MCF 10A (cell line): ENCODE results near the gene GP5. TPM values are rescaled to one million over a fixed set of nuclear protein-coding genes. Genes with fewer than 3 reads are reported as not detected.
A peak's percentile ranks its signal among the peaks of the same experiment; 100 is the strongest.

Experiments used
- BruUV-seq: library from RNA; stranded (reverse); fragments of 400-500 nt; replicated peaks from 2 replicates; lab custom pipeline; 2021; lab: Mats Ljungman, UMichigan
- CTCF ChIA-PET: fragments of 300-600 bp; sonication (Branson Sonifier 250); formaldehyde crosslinking; extraction: SDS; loops from one replicate; lab custom pipeline; 2021; ENCODE audit warnings: antibody characterized with exemption, inconsistent platforms; lab: Yijun Ruan, JAX
- POLR2A ChIA-PET: fragments of 300-600, 350-650 bp; sonication (Branson Sonifier 250); formaldehyde crosslinking; extraction: SDS; loops from one replicate; lab custom pipeline; 2020; ENCODE audit warnings: antibody characterized with exemption, inconsistent platforms; lab: Yijun Ruan, JAX
- DNase-seq: peaks from one replicate; pipeline ENCODE4 v3.0.0-alpha.2; 2018; ENCODE audit not compliant: unreplicated experiment
- H3K27ac Mint-ChIP-seq: one replicate; pipeline ENCODE4 v1.8.0; 2022; ENCODE audit warnings: mild to moderate bottlenecking, low read depth, mixed read lengths; ENCODE audit not compliant: unreplicated experiment
- H3K27me3 Mint-ChIP-seq: one replicate; pipeline ENCODE4 v1.8.0; 2022; ENCODE audit warnings: mixed read lengths; ENCODE audit not compliant: insufficient read depth, unreplicated experiment
- H3K36me3 Mint-ChIP-seq: one replicate; pipeline ENCODE4 v1.8.0; 2022; ENCODE audit warnings: mild to moderate bottlenecking, moderate library complexity, mixed read lengths; ENCODE audit not compliant: insufficient read depth, unreplicated experiment
- H3K4me1 Mint-ChIP-seq: one replicate; pipeline ENCODE4 v1.8.0; 2022; ENCODE audit warnings: mixed read lengths; ENCODE audit not compliant: insufficient read depth, unreplicated experiment
- H3K4me3 Mint-ChIP-seq: one replicate; pipeline ENCODE4 v1.8.0; 2022; ENCODE audit warnings: mild to moderate bottlenecking, moderate library complexity, mixed read lengths; ENCODE audit not compliant: unreplicated experiment
- H3K9me3 Mint-ChIP-seq: one replicate; pipeline ENCODE4 v1.8.0; 2022; ENCODE audit warnings: mixed read lengths; ENCODE audit not compliant: unreplicated experiment
- intact Hi-C: fragments of 100-400 bp; cut with micrococcal nuclease; formaldehyde crosslinking; loops from 2 replicates; pipeline ENCODE4 v1.14.1; 2022
- total RNA-seq: library from RNA; stranded (reverse); gene quantifications from 2 replicates; pipeline ENCODE4 v1.2.3, GENCODE V29; 2022
- TF ChIP-seq, protein P1 (sequence below): fragments of 200-600 bp; IDR thresholded peaks from one replicate; pipeline ENCODE4 v1.8.0; 2022; ENCODE audit warnings: antibody characterized with exemption, mild to moderate bottlenecking; ENCODE audit not compliant: unreplicated experiment

The GP5 gene
- total RNA-seq, 1 experiment from 2014 or later: not detected

DNA sequence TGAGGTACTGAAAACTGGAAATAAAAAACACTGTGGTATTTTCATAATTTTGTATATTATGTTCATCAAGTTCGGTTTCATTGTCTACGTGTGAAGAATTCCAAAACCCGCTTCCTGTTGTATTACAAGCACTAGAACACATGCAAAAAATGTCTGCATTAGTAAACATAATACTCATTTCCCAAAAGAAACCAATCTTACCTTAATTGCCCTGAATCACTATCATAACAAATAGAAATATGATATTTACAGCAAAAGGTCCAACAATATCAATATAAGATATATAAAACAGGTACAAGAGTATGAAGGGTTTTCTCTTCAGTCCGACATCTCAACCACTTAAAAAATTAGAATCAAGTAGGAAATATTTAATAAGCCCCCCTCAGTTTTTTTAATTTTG, 26.3 kb upstream of the GP5 start:
- no peaks in the 10 kb centered on the region for H3K9me3 Mint-ChIP-seq
- peaks cover 10% of the 10 kb centered on the region for H3K4me1 Mint-ChIP-seq
- CTCF ChIA-PET: interaction anchor here (0.6 kb wide), 1 partner anchor 219 kb away, joined by 4 read pairs; no protein-coding TSS in a partner anchor
- no TSS peak for BruUV-seq
- no peak overlapping the region for H3K27ac Mint-ChIP-seq
- H3K27me3 Mint-ChIP-seq: no peaks in the 10 kb centered on the region
- POLR2A ChIA-PET: no interaction called here
- DNase-seq: no peak
- intact Hi-C loops: no loop called here
- peaks cover 72% of the 10 kb centered on the region for H3K36me3 Mint-ChIP-seq
- H3K4me3 Mint-ChIP-seq: no peak overlapping the region
- TF ChIP-seq, protein P1, sequence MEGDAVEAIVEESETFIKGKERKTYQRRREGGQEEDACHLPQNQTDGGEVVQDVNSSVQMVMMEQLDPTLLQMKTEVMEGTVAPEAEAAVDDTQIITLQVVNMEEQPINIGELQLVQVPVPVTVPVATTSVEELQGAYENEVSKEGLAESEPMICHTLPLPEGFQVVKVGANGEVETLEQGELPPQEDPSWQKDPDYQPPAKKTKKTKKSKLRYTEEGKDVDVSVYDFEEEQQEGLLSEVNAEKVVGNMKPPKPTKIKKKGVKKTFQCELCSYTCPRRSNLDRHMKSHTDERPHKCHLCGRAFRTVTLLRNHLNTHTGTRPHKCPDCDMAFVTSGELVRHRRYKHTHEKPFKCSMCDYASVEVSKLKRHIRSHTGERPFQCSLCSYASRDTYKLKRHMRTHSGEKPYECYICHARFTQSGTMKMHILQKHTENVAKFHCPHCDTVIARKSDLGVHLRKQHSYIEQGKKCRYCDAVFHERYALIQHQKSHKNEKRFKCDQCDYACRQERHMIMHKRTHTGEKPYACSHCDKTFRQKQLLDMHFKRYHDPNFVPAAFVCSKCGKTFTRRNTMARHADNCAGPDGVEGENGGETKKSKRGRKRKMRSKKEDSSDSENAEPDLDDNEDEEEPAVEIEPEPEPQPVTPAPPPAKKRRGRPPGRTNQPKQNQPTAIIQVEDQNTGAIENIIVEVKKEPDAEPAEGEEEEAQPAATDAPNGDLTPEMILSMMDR: no peak

DNA sequence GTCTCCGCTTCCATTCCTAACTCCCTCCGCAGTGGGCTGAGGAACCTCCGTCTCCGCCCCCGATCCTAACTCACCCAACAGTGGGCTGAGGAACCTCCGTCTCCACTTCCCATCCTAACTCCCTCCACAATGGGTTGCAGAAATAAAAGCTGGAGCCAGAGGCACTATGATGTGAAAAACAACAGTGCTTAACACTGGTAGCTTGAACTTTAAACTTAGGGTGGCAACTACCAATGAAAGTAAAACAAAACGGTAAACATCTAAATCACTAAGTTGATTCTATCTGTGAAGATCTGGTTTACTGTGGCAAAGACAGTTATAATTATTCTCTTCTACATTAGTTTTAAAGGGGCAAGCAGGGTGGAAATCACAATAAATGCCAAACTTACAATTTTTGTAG, 25.9 kb upstream of the GP5 start:
- H3K4me1 Mint-ChIP-seq: peaks cover 10% of the 10 kb centered on the region
- peaks cover 68% of the 10 kb centered on the region for H3K36me3 Mint-ChIP-seq
- H3K27me3 Mint-ChIP-seq: no peaks in the 10 kb centered on the region
- no peaks in the 10 kb centered on the region for H3K9me3 Mint-ChIP-seq
- H3K27ac Mint-ChIP-seq: peak overlapping the region; percentile 62
- TF ChIP-seq, protein P1: no peak
- ChIA-PET CTCF (no interaction called here), POLR2A (no interaction called here)
- no TSS peak for BruUV-seq
- intact Hi-C loops: no loop called here
- H3K4me3 Mint-ChIP-seq: no peak overlapping the region
- no peak for DNase-seq

DNA sequence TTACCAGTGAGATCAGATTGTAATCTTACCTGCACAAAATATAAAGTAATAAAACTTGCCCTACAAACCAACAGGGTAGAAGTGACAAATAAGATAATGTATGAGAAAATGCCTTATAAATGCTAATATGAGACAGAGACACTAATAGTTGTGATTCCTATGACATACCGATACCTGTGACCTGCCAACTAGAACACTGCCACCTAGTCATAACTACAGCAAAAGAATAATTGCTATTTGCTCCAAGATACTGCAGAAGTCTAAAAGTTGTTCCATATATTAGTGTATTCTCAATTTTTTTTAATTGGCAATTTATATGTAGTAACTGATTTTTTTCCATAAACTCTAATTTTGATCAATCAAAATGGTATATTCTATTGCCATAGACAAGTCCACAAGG, 25.3 kb upstream of the GP5 start:
- Mint-ChIP-seq H3K27ac (peak overlapping the region; percentile 62), H3K36me3 (peaks cover 65% of the 10 kb centered on the region), H3K4me3 (no peak overlapping the region), H3K9me3 (no peaks in the 10 kb centered on the region), H3K4me1 (peaks cover 10% of the 10 kb centered on the region), H3K27me3 (no peaks in the 10 kb centered on the region)
- ChIA-PET POLR2A (no interaction called here), CTCF (no interaction called here)
- no TSS peak for BruUV-seq
- intact Hi-C loops: no loop called here
- DNase-seq: no peak
- TF ChIP-seq, protein P1: no peak

DNA sequence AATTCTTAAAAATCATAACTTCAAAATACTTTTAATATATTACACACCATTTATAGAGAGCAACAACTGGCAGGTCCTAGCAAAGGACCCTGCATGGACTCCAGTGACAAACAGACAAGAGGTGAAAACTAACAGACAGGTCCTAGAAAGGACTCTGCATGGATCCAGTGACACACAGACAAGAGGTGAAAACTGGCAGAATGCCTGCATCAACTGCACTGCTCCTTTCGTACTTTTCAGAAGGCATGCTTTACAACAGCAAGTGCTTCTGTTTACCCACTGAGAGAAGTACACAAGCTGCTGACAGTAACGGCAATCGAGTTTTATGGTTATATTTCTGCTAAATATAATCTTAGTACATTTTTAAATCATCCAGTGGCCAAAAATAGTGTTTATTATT, 24.3 kb upstream of the GP5 start:
- CTCF ChIA-PET: no interaction called here
- peaks cover 60% of the 10 kb centered on the region for H3K36me3 Mint-ChIP-seq
- POLR2A ChIA-PET: no interaction called here
- peak overlapping the region; percentile 47 for H3K27ac Mint-ChIP-seq
- no TSS peak for BruUV-seq
- DNase-seq: no peak
- no peaks in the 10 kb centered on the region for H3K27me3 Mint-ChIP-seq
- H3K4me3 Mint-ChIP-seq: no peak overlapping the region
- TF ChIP-seq, protein P1: no peak
- H3K4me1 Mint-ChIP-seq: peaks cover 10% of the 10 kb centered on the region
- intact Hi-C loops: no loop called here
- no peaks in the 10 kb centered on the region for H3K9me3 Mint-ChIP-seq
